GM23248 (cell line): ENCODE results near the gene BCAS1. TPM values are rescaled to one million over a fixed set of nuclear protein-coding genes. Genes with fewer than 3 reads are reported as not detected.

Experiments used
- DNase-seq: peaks from one replicate; pipeline ENCODE4 v3.0.0-alpha.2; 2015
- H2AFZ ChIP-seq: fragments of 200-600 bp; sonication (generic); 2 replicates; pipeline ENCODE4 v1.6.1; 2016; ENCODE audit warnings: antibody characterized with exemption
- H3F3A ChIP-seq: fragments of 200-600 bp; sonication (generic); 2 replicates; pipeline ENCODE4 v1.6.1; 2016; ENCODE audit warnings: mild to moderate bottlenecking, antibody characterized with exemption, mixed run types; ENCODE audit not compliant: insufficient read depth
- H3K27ac ChIP-seq: fragments of 200-600 bp; sonication (generic); 2 replicates; pipeline ENCODE4 v1.5.1; 2016; ENCODE audit warnings: mild to moderate bottlenecking
- H3K27me3 ChIP-seq: fragments of 200-600 bp; sonication (generic); replicated peaks from 2 replicates; pipeline ENCODE4 v1.6.1; 2016; ENCODE audit warnings: mild to moderate bottlenecking; ENCODE audit not compliant: insufficient read depth
- H3K36me3 ChIP-seq: fragments of 200-600 bp; sonication (generic); 2 replicates; pipeline ENCODE4 v1.6.1; 2016; ENCODE audit warnings: low read depth, mild to moderate bottlenecking
- H3K4me1 ChIP-seq: fragments of 200-600 bp; sonication (generic); 2 replicates; pipeline ENCODE4 v1.6.1; 2016; ENCODE audit warnings: mild to moderate bottlenecking; ENCODE audit not compliant: insufficient read depth
- H3K4me2 ChIP-seq: fragments of 200-600 bp; sonication (generic); one replicate; pipeline ENCODE4 v1.6.1; 2016; ENCODE audit warnings: mild to moderate bottlenecking; ENCODE audit not compliant: unreplicated experiment
- H3K4me3 ChIP-seq: fragments of 200-600 bp; sonication (generic); 2 replicates; pipeline ENCODE4 v1.5.1; 2016; ENCODE audit warnings: mild to moderate bottlenecking
- H3K79me2 ChIP-seq: fragments of 200-600 bp; sonication (generic); 2 replicates; pipeline ENCODE4 v1.6.1; 2016; ENCODE audit warnings: mild to moderate bottlenecking; ENCODE audit not compliant: insufficient read depth
- H3K9ac ChIP-seq: fragments of 200-600 bp; sonication (generic); 2 replicates; pipeline ENCODE4 v1.6.1; 2016; ENCODE audit warnings: mild to moderate bottlenecking
- H3K9me2 ChIP-seq: fragments of 200-600 bp; sonication (generic); 2 replicates; pipeline ENCODE4 v1.6.1; 2016; ENCODE audit warnings: mixed run types, mild to moderate bottlenecking, moderate library complexity; ENCODE audit not compliant: insufficient read depth
- H3K9me3 ChIP-seq: fragments of 200-600 bp; sonication (generic); one replicate; pipeline ENCODE4 v1.6.1; 2017; ENCODE audit warnings: low read depth
- H4K20me1 ChIP-seq: fragments of 200-600 bp; sonication (generic); 2 replicates; pipeline ENCODE4 v1.6.0; 2016; ENCODE audit not compliant: insufficient read depth
- EZH2 ChIP-seq: fragments of 200-600 bp; sonication (generic); IDR thresholded peaks from 2 replicates; pipeline ENCODE4 v1.6.1; 2018; ENCODE audit warnings: antibody characterized with exemption, mild to moderate bottlenecking; ENCODE audit not compliant: insufficient read depth, poor library complexity, severe bottlenecking
- EZH2phosphoT487 ChIP-seq: fragments of 200-600 bp; sonication (generic); IDR thresholded peaks from 2 replicates; pipeline ENCODE4 v1.6.1; 2018; ENCODE audit warnings: antibody characterized with exemption, moderate library complexity, mild to moderate bottlenecking, low read depth; ENCODE audit not compliant: insufficient read depth
- WGBS, 2 experiments: methylation state at CpG; one replicate each; pipeline ENCODE4 v1.1.6; 2015 to 2017; ENCODE audit warnings: low lambda C conversion rate in 2 of 2, low coverage in 1 of 2; ENCODE audit errors: missing lambda C conversion rate in 2 of 2; 5-methylcytosine and 5-hydroxymethylcytosine counted together
- in situ Hi-C: fragments of 300-500 bp; cut with MboI; formaldehyde crosslinking; loops from 2 replicates; pipeline ENCODE4 v1.15.0; 2020
- polyA plus RNA-seq: library from polyadenylated mRNA; unstranded; fragments of >200 nt; fragmentation: Nextera tagmentation; extraction: Ambion mirVana; gene quantifications from 2 replicates; pipeline ENCODE4 v1.2.1, GENCODE V29; 2016
- total RNA-seq: library from RNA; depleted of rRNA; stranded (reverse); fragments of >200 nt; shearing (Covaris generic); gene quantifications from 2 replicates; pipeline ENCODE4 v1.2.3, GENCODE V29; 2014

BCAS1 gene
- total and polyA plus RNA-seq, 2 experiments from 2014 or later: 0.41 TPM; not detected in 1

DNA sequence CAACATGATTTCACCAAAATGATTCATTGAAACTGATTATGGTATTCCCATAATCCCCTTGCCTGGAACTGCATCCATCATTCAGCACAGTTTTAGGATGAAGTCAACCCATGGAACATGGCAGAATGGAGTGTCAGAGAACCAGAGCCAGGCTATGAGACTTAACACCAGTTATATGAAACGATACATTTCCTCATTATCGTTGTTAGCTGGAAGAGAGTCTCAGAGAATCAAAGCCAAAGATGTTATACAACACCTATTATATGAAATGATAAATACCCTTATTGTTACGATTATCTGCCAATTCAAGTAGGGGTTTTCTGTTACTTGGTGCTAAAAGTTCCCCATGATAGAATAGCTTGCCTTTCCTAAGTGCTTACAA is 131.2 kb downstream of the BCAS1 start:
- Histone ChIP-seq H3K27ac (peak overlapping the region; percentile 99), H3K4me1 (peaks cover 55% of the 10 kb centered on the region), H3K9ac (peak overlapping the region; percentile 93), H3K4me3 (0 out of 2 replicates have a peak overlapping the region, but pooled peaks have one; percentile 26), H3F3A (peaks cover 54% of the 10 kb centered on the region), H3K36me3 (no peaks in the 10 kb centered on the region), H4K20me1 (no peaks in the 10 kb centered on the region), H3K4me2 (peak overlapping the region; percentile 66), H2AFZ (no peak overlapping the region; the same call in 1 of the 2 replicates), H3K27me3 (no peaks in the 10 kb centered on the region), H3K9me3 (no peaks in the 10 kb centered on the region), H3K79me2 (no peaks in the 10 kb centered on the region), H3K9me2 (no peaks in the 10 kb centered on the region)
- 2 to 5% methylated on average over 3 of the region's 3 CpGs for WGBS, 2 experiments
- no peak for TF ChIP-seq EZH2
- TF ChIP-seq EZH2phosphoT487: no peak
- in situ Hi-C loops: no loop called here
- no peak for DNase-seq

DNA sequence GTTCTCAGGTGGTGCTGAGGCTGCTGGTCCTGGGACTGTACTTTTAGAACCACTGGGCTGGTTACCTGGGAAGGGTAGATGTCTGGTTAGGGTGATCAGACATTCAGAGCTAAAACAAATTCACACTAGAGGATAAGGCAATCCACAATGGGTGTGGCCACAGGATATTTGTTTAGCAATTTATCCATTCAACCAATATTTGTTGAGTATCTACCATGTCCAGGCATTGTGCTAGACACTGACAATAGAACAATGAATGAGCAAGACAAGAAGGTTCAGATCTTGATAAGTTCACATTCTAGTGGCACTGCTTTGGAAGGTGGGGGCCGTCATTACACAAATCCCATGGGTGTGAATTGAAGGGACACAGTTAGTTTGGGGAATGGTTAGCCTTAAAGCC is 131.7 kb downstream of the BCAS1 start:
- WGBS, 2 experiments: 96 to 100% methylated on average over 1 of the region's 1 CpG
- Histone ChIP-seq H3K27ac (peak overlapping the region; percentile 99), H2AFZ (no peak overlapping the region), H3K4me3 (no peak overlapping the region), H3K9me3 (no peaks in the 10 kb centered on the region), H3K9me2 (no peaks in the 10 kb centered on the region), H3K4me1 (peaks cover 59% of the 10 kb centered on the region), H3K36me3 (no peaks in the 10 kb centered on the region), H3K27me3 (no peaks in the 10 kb centered on the region), H4K20me1 (no peaks in the 10 kb centered on the region), H3K4me2 (peak overlapping the region; percentile 66), H3K9ac (peak overlapping the region; percentile 93; the same call in 1 of the 2 replicates), H3K79me2 (no peaks in the 10 kb centered on the region), H3F3A (peaks cover 58% of the 10 kb centered on the region)
- DNase-seq: no peak
- in situ Hi-C loops: no loop called here
- no peak for TF ChIP-seq EZH2phosphoT487
- TF ChIP-seq EZH2: no peak

DNA sequence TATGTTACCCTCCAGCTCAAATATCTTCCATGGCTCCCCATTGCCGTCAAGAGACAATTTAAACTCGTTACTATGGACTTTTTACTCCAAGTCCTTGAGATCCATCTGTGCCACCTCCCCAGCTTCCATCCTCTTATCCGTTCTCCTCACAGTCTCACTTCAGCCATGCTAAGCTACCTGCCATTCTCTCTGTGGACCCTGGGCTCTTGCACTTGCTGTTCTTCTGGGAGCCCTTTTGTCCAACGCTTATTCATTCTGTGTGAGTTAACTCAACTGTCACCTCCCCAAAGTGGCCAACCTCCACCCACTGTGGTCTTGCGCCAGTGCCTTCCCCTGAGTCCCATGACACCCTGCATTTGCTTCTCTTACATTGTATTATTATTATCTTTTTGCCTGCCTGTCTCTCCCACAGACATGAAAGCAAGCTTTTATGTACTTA is 132.4 kb downstream of the BCAS1 start:
- no peak for TF ChIP-seq EZH2
- TF ChIP-seq EZH2phosphoT487: no peak
- Histone ChIP-seq H2AFZ (no peak overlapping the region), H4K20me1 (no peaks in the 10 kb centered on the region), H3K27me3 (no peaks in the 10 kb centered on the region), H3K36me3 (no peaks in the 10 kb centered on the region), H3K9me3 (no peaks in the 10 kb centered on the region), H3K9me2 (no peaks in the 10 kb centered on the region), H3F3A (peaks cover 58% of the 10 kb centered on the region), H3K4me3 (no peak overlapping the region), H3K4me1 (peaks cover 52% of the 10 kb centered on the region), H3K4me2 (no peak overlapping the region), H3K9ac (no peak overlapping the region), H3K79me2 (no peaks in the 10 kb centered on the region), H3K27ac (no peak overlapping the region; the same call in 1 of the 2 replicates)
- 92 to 93% methylated on average over 5 of the region's 5 CpGs for WGBS, 2 experiments
- in situ Hi-C loops: no loop called here
- no peak for DNase-seq

DNA sequence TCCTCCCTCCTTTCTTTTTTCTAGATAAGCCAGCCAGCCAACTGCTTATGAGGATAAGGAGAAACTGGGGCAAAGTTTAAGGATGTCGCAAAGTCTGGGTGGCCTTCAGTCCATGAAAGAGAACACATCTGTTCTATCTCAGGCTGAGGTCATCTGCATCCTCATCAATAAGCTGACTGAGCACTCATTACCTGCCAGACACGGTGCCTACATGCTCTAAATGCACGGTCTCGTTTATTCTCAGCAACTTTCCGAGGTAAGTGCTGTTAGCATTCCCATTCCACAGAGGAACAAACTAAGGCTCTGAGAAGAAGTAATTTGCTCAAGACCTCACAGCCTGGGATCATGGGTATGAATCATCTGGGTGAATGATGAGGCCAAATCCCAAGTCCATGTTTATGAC is 133.1 kb downstream of the BCAS1 start:
- Histone ChIP-seq H3K79me2 (no peaks in the 10 kb centered on the region), H2AFZ (no peak overlapping the region), H3K4me2 (no peak overlapping the region), H3K36me3 (no peaks in the 10 kb centered on the region), H3K27me3 (no peaks in the 10 kb centered on the region), H3K4me1 (peaks cover 52% of the 10 kb centered on the region), H3K9me2 (no peaks in the 10 kb centered on the region), H4K20me1 (no peaks in the 10 kb centered on the region), H3K4me3 (no peak overlapping the region), H3F3A (peaks cover 58% of the 10 kb centered on the region), H3K9ac (no peak overlapping the region), H3K27ac (no peak overlapping the region), H3K9me3 (no peaks in the 10 kb centered on the region)
- in situ Hi-C loops: no loop called here
- TF ChIP-seq EZH2phosphoT487 (no peak), EZH2 (no peak)
- 90 to 92% methylated on average over 5 of the region's 5 CpGs for WGBS, 2 experiments
- no peak for DNase-seq
